Neural progenitor cell (in vitro differentiated cells): ENCODE data around the gene AP4E1. TPM values are rescaled to one million over a fixed set of nuclear protein-coding genes. Genes with fewer than 3 reads are reported as not detected.

Experiments
- DNase-seq: peaks from one replicate; pipeline ENCODE4 v3.0.0-alpha.2; 2016; ENCODE audit warnings: low spot score
- H2AFZ ChIP-seq: fragments of 200-600 bp; sonication (generic); replicated peaks from 2 replicates; pipeline ENCODE4 v1.6.1; 2016; ENCODE audit warnings: antibody characterized with exemption
- H3F3A ChIP-seq: fragments of 200-600 bp; sonication (generic); 2 replicates; pipeline ENCODE4 v1.6.1; 2016; ENCODE audit warnings: antibody characterized with exemption, low read depth
- H3K27ac ChIP-seq: fragments of 200-600 bp; sonication (generic); 2 replicates; pipeline ENCODE4 v1.5.1; 2016; ENCODE audit warnings: mild to moderate bottlenecking
- H3K27me3 ChIP-seq: fragments of 200-600 bp; sonication (generic); 2 replicates; pipeline ENCODE4 v1.6.1; 2016; ENCODE audit warnings: mild to moderate bottlenecking, moderate library complexity
- H3K36me3 ChIP-seq: fragments of 200-600 bp; sonication (generic); 2 replicates; pipeline ENCODE4 v1.5.1; 2016
- H3K4me1 ChIP-seq: fragments of 200-600 bp; sonication (generic); 2 replicates; pipeline ENCODE4 v1.6.1; 2016; ENCODE audit warnings: mixed run types
- H3K4me2 ChIP-seq: fragments of 200-600 bp; sonication (generic); 2 replicates; pipeline ENCODE4 v1.6.1; 2016
- H3K4me3 ChIP-seq: fragments of 200-600 bp; sonication (generic); 2 replicates; pipeline ENCODE4 v1.5.1; 2016
- H3K79me2 ChIP-seq: fragments of 200-600 bp; sonication (generic); 2 replicates; pipeline ENCODE4 v1.6.1; 2016; ENCODE audit warnings: low read depth
- H3K9ac ChIP-seq: fragments of 200-600 bp; sonication (generic); 2 replicates; pipeline ENCODE4 v1.6.1; 2016
- H3K9me3 ChIP-seq: fragments of 200-600 bp; sonication (generic); 2 replicates; pipeline ENCODE4 v1.5.1; 2016; ENCODE audit warnings: low read depth
- H4K20me1 ChIP-seq: fragments of 200-600 bp; sonication (generic); 2 replicates; pipeline ENCODE4 v1.6.1; 2016; ENCODE audit warnings: low read depth
- H3K27ac Mint-ChIP-seq: 3 replicates; pipeline ENCODE4 v1.8.0; 2021; ENCODE audit warnings: mixed read lengths
- H3K27me3 Mint-ChIP-seq: 2 replicates; pipeline ENCODE4 v1.8.0; 2022; ENCODE audit warnings: low read depth, mild to moderate bottlenecking, inconsistent platforms, moderate library complexity, mixed read lengths; ENCODE audit not compliant: insufficient read depth
- H3K36me3 Mint-ChIP-seq: 3 replicates; pipeline ENCODE4 v1.8.0; 2021; ENCODE audit warnings: mixed read lengths
- H3K4me1 Mint-ChIP-seq: 3 replicates; pipeline ENCODE4 v1.8.0; 2021; ENCODE audit warnings: mixed read lengths
- H3K4me3 Mint-ChIP-seq: 3 replicates; pipeline ENCODE4 v1.8.0; 2021; ENCODE audit warnings: mild to moderate bottlenecking, moderate library complexity, mixed read lengths
- H3K9me3 Mint-ChIP-seq: 3 replicates; pipeline ENCODE4 v1.8.0; 2020; ENCODE audit warnings: mixed read lengths
- CTCF ChIP-seq: fragments of 200-600 bp; sonication (generic); IDR thresholded peaks from 2 replicates; pipeline ENCODE4 v1.5.1; 2017; ENCODE audit warnings: antibody characterized with exemption, mild to moderate bottlenecking
- EZH2 ChIP-seq: fragments of 200-600 bp; sonication (generic); IDR thresholded peaks from 2 replicates; pipeline ENCODE4 v1.6.1; 2017; ENCODE audit warnings: antibody characterized with exemption, mild to moderate bottlenecking, moderate library complexity
- EZH2phosphoT487 ChIP-seq: fragments of 200-600 bp; sonication (generic); IDR thresholded peaks from 2 replicates; pipeline ENCODE4 v1.6.1; 2017; ENCODE audit warnings: antibody characterized with exemption
- total RNA-seq: library from RNA; depleted of rRNA; stranded (reverse); fragments of >200 nt; gene quantifications from 2 replicates; pipeline ENCODE4 v1.2.3, GENCODE V29; 2015; ENCODE audit warnings: low replicate concordance

Gene AP4E1
- total RNA-seq, 1 donor from 2014 or later: 14.0 TPM

GRCh38 chr15:50888054-50888453 lies 20.4 kb upstream of the AP4E1 start:
- H3K27ac Mint-ChIP-seq: no peak overlapping the region

GRCh38 chr15:50889589-50889988 lies 18.9 kb upstream of the AP4E1 start:
- H2AFZ ChIP-seq: no peak overlapping the region
- no peaks in the 10 kb centered on the region for H3K27me3 ChIP-seq
- H3K36me3 ChIP-seq: no peaks in the 10 kb centered on the region
- no peak overlapping the region for H3K4me3 ChIP-seq
- peaks cover 4% of the 10 kb centered on the region for H3K9me3 ChIP-seq
- no peak overlapping the region for H3K9ac ChIP-seq
- Mint-ChIP-seq H3K27me3 (no peaks in the 10 kb centered on the region), H3K4me3 (no peak overlapping the region), H3K4me1 (peaks cover 2% of the 10 kb centered on the region), H3K36me3 (peaks cover 11% of the 10 kb centered on the region), H3K9me3 (peaks cover 22% of the 10 kb centered on the region), H3K27ac (no peak overlapping the region)
- no peak overlapping the region for H3K4me2 ChIP-seq
- H3K4me1 ChIP-seq: no peaks in the 10 kb centered on the region
- no peaks in the 10 kb centered on the region for H4K20me1 ChIP-seq
- H3F3A ChIP-seq: no peaks in the 10 kb centered on the region
- no peaks in the 10 kb centered on the region for H3K79me2 ChIP-seq
- no peak for TF ChIP-seq CTCF
- DNase-seq: no peak
- no peak overlapping the region for H3K27ac ChIP-seq

More at GRCh38 chr15:50888054-50888453, 20.4 kb upstream of the AP4E1 start:
- TF ChIP-seq EZH2phosphoT487 (no peak), EZH2 (no peak), CTCF (no peak)
- DNase-seq: no peak
- Histone ChIP-seq H3K27me3 (no peaks in the 10 kb centered on the region), H3K4me1 (no peaks in the 10 kb centered on the region), H4K20me1 (no peaks in the 10 kb centered on the region), H3K36me3 (no peaks in the 10 kb centered on the region), H3K9ac (no peak overlapping the region), H3K9me3 (peaks cover 4% of the 10 kb centered on the region), H2AFZ (no peak overlapping the region), H3F3A (no peaks in the 10 kb centered on the region), H3K4me3 (no peak overlapping the region), H3K79me2 (no peaks in the 10 kb centered on the region), H3K27ac (no peak overlapping the region), H3K4me2 (no peak overlapping the region)
- Mint-ChIP-seq H3K4me1 (peaks cover 2% of the 10 kb centered on the region), H3K9me3 (peaks cover 11% of the 10 kb centered on the region), H3K36me3 (peaks cover 5% of the 10 kb centered on the region), H3K27me3 (no peaks in the 10 kb centered on the region), H3K4me3 (no peak overlapping the region)

GRCh38 chr15:50890751-50891150 lies 17.7 kb upstream of the AP4E1 start:
- no peak overlapping the region for H3K4me3 Mint-ChIP-seq
- Histone ChIP-seq H3K4me1 (no peaks in the 10 kb centered on the region), H4K20me1 (no peaks in the 10 kb centered on the region), H3K27me3 (no peaks in the 10 kb centered on the region), H2AFZ (no peak overlapping the region), H3K36me3 (no peaks in the 10 kb centered on the region), H3K4me3 (no peak overlapping the region), H3K9ac (no peak overlapping the region), H3K27ac (no peak overlapping the region), H3F3A (no peaks in the 10 kb centered on the region), H3K9me3 (peaks cover 4% of the 10 kb centered on the region), H3K4me2 (no peak overlapping the region), H3K79me2 (no peaks in the 10 kb centered on the region)
- TF ChIP-seq CTCF (no peak), EZH2 (no peak), EZH2phosphoT487 (no peak)
- peaks cover 14% of the 10 kb centered on the region for H3K36me3 Mint-ChIP-seq
- no peaks in the 10 kb centered on the region for H3K27me3 Mint-ChIP-seq
- no peak for DNase-seq
- peaks cover 24% of the 10 kb centered on the region for H3K9me3 Mint-ChIP-seq
- H3K27ac Mint-ChIP-seq: no peak overlapping the region
- peaks cover 1% of the 10 kb centered on the region for H3K4me1 Mint-ChIP-seq

GRCh38 chr15:50891159-50891558 lies 17.3 kb upstream of the AP4E1 start:
- no peak overlapping the region for H3K4me3 Mint-ChIP-seq
- H3K9me3 Mint-ChIP-seq: peaks cover 24% of the 10 kb centered on the region
- Histone ChIP-seq H3K27me3 (no peaks in the 10 kb centered on the region), H3K9ac (no peak overlapping the region), H3K36me3 (no peaks in the 10 kb centered on the region), H3K4me2 (no peak overlapping the region), H3F3A (no peaks in the 10 kb centered on the region), H3K9me3 (peaks cover 4% of the 10 kb centered on the region), H3K27ac (no peak overlapping the region), H3K79me2 (no peaks in the 10 kb centered on the region), H4K20me1 (no peaks in the 10 kb centered on the region), H2AFZ (no peak overlapping the region), H3K4me3 (no peak overlapping the region), H3K4me1 (no peaks in the 10 kb centered on the region)
- H3K4me1 Mint-ChIP-seq: no peaks in the 10 kb centered on the region
- TF ChIP-seq EZH2phosphoT487 (no peak), CTCF (no peak), EZH2 (no peak)
- no peak overlapping the region for H3K27ac Mint-ChIP-seq
- DNase-seq: no peak
- H3K27me3 Mint-ChIP-seq: no peaks in the 10 kb centered on the region
- H3K36me3 Mint-ChIP-seq: peaks cover 14% of the 10 kb centered on the region
